HepG2 (cell line): ENCODE results near the gene MPST. TPM values are rescaled to one million over a fixed set of nuclear protein-coding genes. Genes with fewer than 3 reads are reported as not detected.

Source experiments
- ARID5B ChIP-seq: IDR thresholded peaks from 2 replicates; pipeline ENCODE4 v1.4.0; 2020; ENCODE audit warnings: mild to moderate bottlenecking, missing genetic modification reagents
- FOSL2 ChIP-seq: sonication (generic); formaldehyde crosslinking; IDR thresholded peaks from 2 replicates; pipeline ENCODE4 v1.4.0; 2020; ENCODE audit warnings: missing genetic modification reagents
- HMG20B ChIP-seq: conservative IDR thresholded peaks from 2 replicates; pipeline ENCODE4 v1.6.1; 2016; ENCODE audit warnings: missing genetic modification reagents, missing compliant biosample characterization
- HNF1B ChIP-seq: sonication (generic); formaldehyde crosslinking; IDR thresholded peaks from 2 replicates; pipeline ENCODE4 v1.5.1; 2020; ENCODE audit warnings: mild to moderate bottlenecking, moderate library complexity, missing genetic modification reagents
- HOXD1 ChIP-seq: sonication (generic); formaldehyde crosslinking; IDR thresholded peaks from 2 replicates; pipeline ENCODE4 v1.5.0; 2020; ENCODE audit warnings: missing genetic modification reagents
- IRF2 ChIP-seq: IDR thresholded peaks from 2 replicates; pipeline ENCODE4 v1.6.1; 2018; ENCODE audit warnings: missing genetic modification reagents, missing compliant biosample characterization
- MED1 ChIP-seq: sonication (generic); formaldehyde crosslinking; IDR thresholded peaks from 2 replicates; pipeline ENCODE4 v1.4.0; 2020; ENCODE audit warnings: missing genetic modification reagents
- NFIB ChIP-seq: sonication (generic); formaldehyde crosslinking; IDR thresholded peaks from 2 replicates; pipeline ENCODE4 v1.9.0; 2021; ENCODE audit warnings: missing genetic modification reagents, mild to moderate bottlenecking, borderline replicate concordance
- RBM39 ChIP-seq: fragments of 200-400 bp; formaldehyde crosslinking; IDR thresholded peaks from one replicate; pipeline ENCODE4 v1.6.1; 2018; ENCODE audit warnings: antibody characterized with exemption, mild to moderate bottlenecking, low read depth, low read length; ENCODE audit not compliant: poor library complexity, severe bottlenecking
- SMAD9 ChIP-seq: sonication (generic); formaldehyde crosslinking; IDR thresholded peaks from 2 replicates; pipeline ENCODE4 v1.5.1; 2020; ENCODE audit warnings: mild to moderate bottlenecking, missing genetic modification reagents
- UBTF ChIP-seq: sonication (generic); formaldehyde crosslinking; IDR thresholded peaks from 2 replicates; pipeline ENCODE4 v1.4.0; 2020; ENCODE audit warnings: mild to moderate bottlenecking, missing genetic modification reagents
- ZBTB4 ChIP-seq: sonication (generic); formaldehyde crosslinking; IDR thresholded peaks from 2 replicates; pipeline ENCODE4 v1.4.0; 2020; ENCODE audit warnings: missing genetic modification reagents, mild to moderate bottlenecking, borderline replicate concordance
- ZNF331 ChIP-seq: sonication (generic); formaldehyde crosslinking; IDR thresholded peaks from 2 replicates; pipeline ENCODE4 v1.4.0; 2020; ENCODE audit warnings: missing genetic modification reagents
- ZNF552 ChIP-seq: sonication (generic); formaldehyde crosslinking; IDR thresholded peaks from 2 replicates; pipeline ENCODE4 v1.9.0; 2022; ENCODE audit warnings: missing genetic modification reagents, mild to moderate bottlenecking, borderline replicate concordance
- ZNF619 ChIP-seq: sonication (generic); formaldehyde crosslinking; IDR thresholded peaks from 2 replicates; pipeline ENCODE4 v1.4.0; 2020; ENCODE audit warnings: mild to moderate bottlenecking, missing genetic modification reagents
- ZNF839 ChIP-seq: sonication (generic); formaldehyde crosslinking; IDR thresholded peaks from 2 replicates; pipeline ENCODE4 v1.4.0; 2020; ENCODE audit warnings: missing genetic modification reagents, mild to moderate bottlenecking, borderline replicate concordance
- polyA plus RNA-seq, 8 experiments: library from polyadenylated mRNA; depleted of rRNA in 3 of 8; stranded (reverse) in 7 of 8; unstranded in 1 of 8; fragments of >200 nt; fragmentation: Illumina TruSeq in 4 of 8; extraction: Trizol in 4 of 8; gene quantifications; 2 replicates each; pipeline versions ENCODE4 v1.2.1 to v1.2.3, GENCODE V29; 2011 to 2016; ENCODE audit warnings: low read depth in 4 of 8, missing spikeins in 1 of 8, mixed read lengths in 1 of 8; ENCODE audit not compliant: insufficient read depth in 1 of 8
- total RNA-seq, 5 experiments: library from RNA; depleted of rRNA; stranded (reverse); fragments of >200 nt; fragmentation: Illumina TruSeq; extraction: Trizol; gene quantifications; 2 replicates each; pipeline ENCODE4 v1.2.3, GENCODE V29; 2016; ENCODE audit warnings: low read depth in 1 of 5

The MPST gene
- total and polyA plus RNA-seq, 2 of the 13 experiments (the other 11 are each of a cell fraction or from before 2014, with no cell fraction given) = 133 to 141 TPM

DNA sequence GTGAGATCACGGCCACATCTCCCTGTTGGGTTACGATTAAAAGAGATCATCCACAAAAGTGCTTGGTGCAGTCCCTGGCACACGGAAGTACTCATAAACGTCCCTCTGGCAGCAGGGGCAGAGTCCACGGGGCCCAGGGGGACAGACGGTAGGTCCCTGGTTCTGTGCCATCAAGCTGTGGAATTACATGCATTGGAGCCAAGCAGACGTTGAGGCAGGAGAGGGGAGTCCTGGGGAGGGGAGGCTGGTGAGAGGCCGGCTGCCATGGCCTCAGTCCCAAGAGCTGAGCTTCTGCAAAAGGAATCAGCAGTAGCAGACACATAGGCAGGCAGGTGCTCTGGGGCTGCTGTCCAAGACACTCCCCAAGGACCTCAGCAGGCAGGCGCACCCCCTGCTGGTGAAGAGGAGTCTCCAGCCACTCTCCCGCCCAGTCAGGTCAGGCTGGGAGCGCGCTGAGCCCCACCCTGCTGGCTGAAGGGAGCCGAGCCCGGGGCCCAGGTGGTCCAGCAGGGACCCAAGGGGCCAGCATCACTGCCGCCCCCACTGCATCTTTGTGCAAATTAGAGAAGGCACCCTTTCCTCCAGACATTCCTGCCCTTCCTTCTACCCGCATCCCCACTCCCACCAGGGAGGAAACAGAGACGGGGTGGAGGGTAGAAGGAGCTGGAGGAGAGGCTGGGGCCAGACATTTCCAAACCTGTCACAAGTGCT lies 24.4 kb downstream of the MPST start (continued):
- peak; percentile 70 for TF ChIP-seq ZBTB4 (CRISPR knock-in tag)
- peak; percentile 51; the same call in 1 of the 2 replicates for TF ChIP-seq HNF1B (CRISPR knock-in tag)
- 0 out of 2 replicates have a peak, but pooled peaks have one; percentile 5 for TF ChIP-seq FOSL2
- TF ChIP-seq NFIB (CRISPR knock-in tag) = 0 out of 2 replicates have a peak, but pooled peaks have one; percentile 28
- TF ChIP-seq HOXD1 (CRISPR knock-in tag) = peak; percentile 41; the same call in 1 of the 2 replicates
- 0 out of 2 replicates have a peak, but pooled peaks have one; percentile 37 for TF ChIP-seq IRF2 (CRISPR knock-in tag)
- TF ChIP-seq ZNF552 (CRISPR knock-in tag) = 0 out of 2 replicates have a peak, but pooled peaks have one; percentile 66
- TF ChIP-seq ZNF619 (CRISPR knock-in tag) = peak; percentile 60; the same call in 1 of the 2 replicates
- TF ChIP-seq UBTF (CRISPR knock-in tag) = peak; percentile 70
- TF ChIP-seq MED1 = 0 out of 2 replicates have a peak, but pooled peaks have one; percentile 70
- TF ChIP-seq SMAD9 (CRISPR knock-in tag) = no peak
- peak; percentile 68; the same call in 1 of the 2 replicates for TF ChIP-seq ZNF331
- TF ChIP-seq HMG20B (CRISPR knock-in tag) = no peak
- peak; percentile 39; the same call in 1 of the 2 replicates for TF ChIP-seq ZNF839
- TF ChIP-seq ARID5B (CRISPR knock-in tag) = peak; percentile 54
- TF ChIP-seq RBM39 = peak; percentile 47
